ENCODE results near the gene CLEC2L.

DNA sequence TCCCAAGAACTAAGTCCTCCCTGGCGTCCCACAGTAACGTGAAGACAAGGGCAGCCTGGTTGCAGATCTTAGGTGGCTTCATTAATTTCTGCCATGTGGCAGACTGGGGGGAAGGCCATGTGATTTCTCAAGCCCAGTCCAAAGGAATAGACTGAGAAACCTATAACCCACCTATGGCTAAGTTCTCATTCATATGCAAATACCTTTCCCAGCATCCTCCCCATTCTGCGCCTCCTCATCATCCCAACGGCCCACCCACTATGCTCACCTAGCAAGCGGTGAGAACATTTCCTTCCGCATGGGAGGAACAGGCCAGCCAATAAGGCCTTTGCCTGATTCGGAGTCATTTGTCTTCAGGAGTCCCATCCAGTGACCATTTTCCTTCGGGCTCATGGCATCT lies 8.2 kb upstream of the CLEC2L start:
- no peak for TF ChIP-seq EP300 (IDR thresholded peaks at IDR 0.05; ENCODE audit: borderline replicate concordance in 1 of 2, low read depth in 2 of 2, low read length in 2 of 2)
- TF ChIP-seq, protein P1, sequence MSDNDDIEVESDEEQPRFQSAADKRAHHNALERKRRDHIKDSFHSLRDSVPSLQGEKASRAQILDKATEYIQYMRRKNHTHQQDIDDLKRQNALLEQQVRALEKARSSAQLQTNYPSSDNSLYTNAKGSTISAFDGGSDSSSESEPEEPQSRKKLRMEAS (IDR thresholded peaks at IDR 0.05), result peak; percentile 87
- TF ChIP-seq, protein P2, sequence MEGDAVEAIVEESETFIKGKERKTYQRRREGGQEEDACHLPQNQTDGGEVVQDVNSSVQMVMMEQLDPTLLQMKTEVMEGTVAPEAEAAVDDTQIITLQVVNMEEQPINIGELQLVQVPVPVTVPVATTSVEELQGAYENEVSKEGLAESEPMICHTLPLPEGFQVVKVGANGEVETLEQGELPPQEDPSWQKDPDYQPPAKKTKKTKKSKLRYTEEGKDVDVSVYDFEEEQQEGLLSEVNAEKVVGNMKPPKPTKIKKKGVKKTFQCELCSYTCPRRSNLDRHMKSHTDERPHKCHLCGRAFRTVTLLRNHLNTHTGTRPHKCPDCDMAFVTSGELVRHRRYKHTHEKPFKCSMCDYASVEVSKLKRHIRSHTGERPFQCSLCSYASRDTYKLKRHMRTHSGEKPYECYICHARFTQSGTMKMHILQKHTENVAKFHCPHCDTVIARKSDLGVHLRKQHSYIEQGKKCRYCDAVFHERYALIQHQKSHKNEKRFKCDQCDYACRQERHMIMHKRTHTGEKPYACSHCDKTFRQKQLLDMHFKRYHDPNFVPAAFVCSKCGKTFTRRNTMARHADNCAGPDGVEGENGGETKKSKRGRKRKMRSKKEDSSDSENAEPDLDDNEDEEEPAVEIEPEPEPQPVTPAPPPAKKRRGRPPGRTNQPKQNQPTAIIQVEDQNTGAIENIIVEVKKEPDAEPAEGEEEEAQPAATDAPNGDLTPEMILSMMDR (IDR thresholded peaks at IDR 0.05; ENCODE audit: control extremely low read depth in 1 of 3, insufficient read depth in 1 of 3, low read depth in 1 of 3, low read length in 3 of 3), result no peak
- TF ChIP-seq ZNF274 (IDR thresholded peaks at IDR 0.05; ENCODE audit: borderline replicate concordance, extremely low read depth, low read length), result no peak
- no peak for TF ChIP-seq SP1 (IDR thresholded peaks at IDR 0.05; ENCODE audit: low read depth, low read length)
- no peak for TF ChIP-seq CEBPB (IDR thresholded peaks at IDR 0.05; ENCODE audit: low read depth, low read length)
- TF ChIP-seq EZH2 (IDR thresholded peaks at IDR 0.05; ENCODE audit: low read depth, low read length, severe bottlenecking), result no peak
- TF ChIP-seq CHD2 (IDR thresholded peaks at IDR 0.05; ENCODE audit: low read length), result no peak

All from H1 (cell line).